CD4-positive, CD25-positive, alpha-beta regulatory T cell (primary cell): ENCODE results near the gene CD247. TPM values are rescaled to one million over a fixed set of nuclear protein-coding genes. Genes with fewer than 3 reads are reported as not detected.
A peak's percentile ranks its signal among the peaks of the same experiment; 100 is the strongest.

Experiments used
- ATAC-seq, 2 donors: fragments of 150-1000 bp; cut with Tn5 transposase; one replicate each; pipeline ENCODE4 v1.10.0; 2021; ENCODE audit warnings: low read depth in 2 of 2, moderate number of reproducible peaks in 2 of 2, moderate library complexity in 1 of 2
- DNase-seq, 3 donors: peaks; one replicate each; pipeline versions ENCODE4 v3.0.0 to v3.0.0-alpha.2; 2012 to 2022; ENCODE audit warnings: mixed read lengths in 1 of 3
- H3K27ac ChIP-seq: one replicate; pipeline ENCODE4 v1.7.0; 2013; ENCODE audit warnings: mild to moderate bottlenecking, low read length; ENCODE audit not compliant: insufficient read depth, poor library complexity, severe bottlenecking
- H3K27me3 ChIP-seq: one replicate; pipeline ENCODE4 v1.7.0; 2013; ENCODE audit warnings: low read length; ENCODE audit not compliant: control insufficient read depth, insufficient read depth
- H3K36me3 ChIP-seq: one replicate; pipeline ENCODE4 v1.7.0; 2013; ENCODE audit warnings: mild to moderate bottlenecking, low read length, moderate library complexity; ENCODE audit not compliant: control insufficient read depth, insufficient read depth
- H3K4me1 ChIP-seq: 2 replicates; pipeline ENCODE4 v1.7.0; 2013; ENCODE audit warnings: mild to moderate bottlenecking, low read length; ENCODE audit not compliant: insufficient read depth, control insufficient read depth, poor library complexity, severe bottlenecking
- H3K4me3 ChIP-seq: one replicate; pipeline ENCODE4 v1.7.0; 2013; ENCODE audit warnings: low read depth, mild to moderate bottlenecking, low read length, moderate library complexity
- H3K9me3 ChIP-seq, 2 experiments: 1 replicate in 1 of 2; 2 replicates in 1 of 2; pipeline ENCODE4 v1.7.0; 2013; ENCODE audit warnings: low read length in 2 of 2, mild to moderate bottlenecking in 1 of 2, moderate library complexity in 1 of 2; ENCODE audit not compliant: control insufficient read depth in 2 of 2
- H3K27ac Mint-ChIP-seq, 3 donors: one replicate each; pipeline ENCODE4 v1.8.0; 2020 to 2022; ENCODE audit warnings: mild to moderate bottlenecking in 3 of 3, mixed read lengths in 3 of 3, moderate library complexity in 2 of 3
- H3K27me3 Mint-ChIP-seq: one replicate; pipeline ENCODE4 v1.8.0; 2022; ENCODE audit warnings: mild to moderate bottlenecking, mixed read lengths
- H3K36me3 Mint-ChIP-seq: one replicate; pipeline ENCODE4 v1.8.0; 2020; ENCODE audit warnings: mixed read lengths
- H3K4me1 Mint-ChIP-seq, 4 donors: one replicate each; pipeline ENCODE4 v1.8.0; 2020 to 2022; ENCODE audit warnings: mixed read lengths in 4 of 4, mild to moderate bottlenecking in 1 of 4
- H3K4me3 Mint-ChIP-seq, 4 donors: one replicate each; pipeline ENCODE4 v1.8.0; 2020 to 2022; ENCODE audit warnings: mild to moderate bottlenecking in 4 of 4, mixed read lengths in 4 of 4, moderate library complexity in 3 of 4
- H3K9me3 Mint-ChIP-seq, 7 donors: one replicate each; pipeline ENCODE4 v1.8.0; 2020 to 2022; ENCODE audit warnings: mixed read lengths in 7 of 7, mild to moderate bottlenecking in 3 of 7, moderate library complexity in 2 of 7
- polyA plus RNA-seq, 4 donors: library from polyadenylated mRNA; unstranded; fragments of 300-500 nt; fragmentation: Illumina TruSeq; gene quantifications; one replicate each; pipeline ENCODE4 v1.2.3, GENCODE V29; 2021
- total RNA-seq: library from RNA; stranded (reverse); gene quantifications from one replicate; pipeline ENCODE4 v1.2.3, GENCODE V29; 2022

The CD247 gene
- total and polyA plus RNA-seq, 5 donors from 2014 or later = 410 to 718 (median 424) TPM

- no peaks in the 10 kb centered on the region for H3K9me3 Mint-ChIP-seq
- Histone ChIP-seq H3K36me3 (peaks cover 32% of the 10 kb centered on the region), H3K27ac (peak overlapping the region; percentile 93), H3K4me3 (peak overlapping the region; percentile 98), H3K9me3 (no peaks in the 10 kb centered on the region), H3K27me3 (no peaks in the 10 kb centered on the region), H3K4me1 (peaks cover 78% of the 10 kb centered on the region)
- ATAC-seq (no peak), DNase-seq (peak in 1 of 3 donors; percentile 60)
- H3K27me3 Mint-ChIP-seq = no peaks in the 10 kb centered on the region
- H3K36me3 Mint-ChIP-seq = peaks cover 58% of the 10 kb centered on the region
- peak overlapping the region; percentile 99 to 100 (median 99) for H3K27ac Mint-ChIP-seq
- peaks cover 20 to 65% (median 36%) of the 10 kb centered on the region in 4 donors for H3K4me1 Mint-ChIP-seq
- H3K4me3 Mint-ChIP-seq = peak overlapping the region; percentile 95 to 99 (median 98)
Measured at GRCh38 chr1:167515461-167515860, 2.9 kb downstream of the CD247 start.

- H3K36me3 Mint-ChIP-seq = peaks cover 66% of the 10 kb centered on the region
- peak overlapping the region; percentile 98 for H3K4me3 ChIP-seq
Measured at GRCh38 chr1:167514288-167514687, 4.0 kb downstream of the CD247 start.

GRCh38 chr1:167512046-167512654 is 6.2 kb downstream of the CD247 start:
- Mint-ChIP-seq H3K36me3 (peaks cover 69% of the 10 kb centered on the region), H3K4me1 (peaks cover 26 to 84% (median 50%) of the 10 kb centered on the region in 4 donors), H3K4me3 (peak overlapping the region; percentile 79 to 98 (median 90)), H3K27me3 (no peaks in the 10 kb centered on the region), H3K27ac (peak overlapping the region; percentile 57 to 91 (median 91)), H3K9me3 (no peaks in the 10 kb centered on the region)
- H3K4me1 ChIP-seq = peaks cover 96% of the 10 kb centered on the region
- ATAC-seq (no peak), DNase-seq (no peak)
- peak overlapping the region; percentile 70 for H3K27ac ChIP-seq
- H3K36me3 ChIP-seq = peaks cover 52% of the 10 kb centered on the region
- H3K27me3 ChIP-seq = no peaks in the 10 kb centered on the region
- no peaks in the 10 kb centered on the region for H3K9me3 ChIP-seq
- H3K4me3 ChIP-seq = peak overlapping the region; percentile 98

More at GRCh38 chr1:167514288-167514687, 4.0 kb downstream of the CD247 start:
- H3K27me3 Mint-ChIP-seq = no peaks in the 10 kb centered on the region
- peaks cover 89% of the 10 kb centered on the region for H3K4me1 ChIP-seq
- H3K4me1 Mint-ChIP-seq = peaks cover 30 to 68% (median 40%) of the 10 kb centered on the region in 4 donors
- H3K36me3 ChIP-seq = peaks cover 38% of the 10 kb centered on the region
- peak in 1 of 2 donors; percentile 23 for ATAC-seq
- peak in 2 of 3 donors; percentile 40 to 79 for DNase-seq
- no peaks in the 10 kb centered on the region for H3K27me3 ChIP-seq
- H3K9me3 Mint-ChIP-seq = no peaks in the 10 kb centered on the region
- peak overlapping the region; percentile 93 for H3K27ac ChIP-seq
- H3K9me3 ChIP-seq = no peaks in the 10 kb centered on the region
- H3K4me3 Mint-ChIP-seq = peak overlapping the region; percentile 95 to 99 (median 98)
- peak overlapping the region; percentile 99 to 100 (median 99) for H3K27ac Mint-ChIP-seq

DNA sequence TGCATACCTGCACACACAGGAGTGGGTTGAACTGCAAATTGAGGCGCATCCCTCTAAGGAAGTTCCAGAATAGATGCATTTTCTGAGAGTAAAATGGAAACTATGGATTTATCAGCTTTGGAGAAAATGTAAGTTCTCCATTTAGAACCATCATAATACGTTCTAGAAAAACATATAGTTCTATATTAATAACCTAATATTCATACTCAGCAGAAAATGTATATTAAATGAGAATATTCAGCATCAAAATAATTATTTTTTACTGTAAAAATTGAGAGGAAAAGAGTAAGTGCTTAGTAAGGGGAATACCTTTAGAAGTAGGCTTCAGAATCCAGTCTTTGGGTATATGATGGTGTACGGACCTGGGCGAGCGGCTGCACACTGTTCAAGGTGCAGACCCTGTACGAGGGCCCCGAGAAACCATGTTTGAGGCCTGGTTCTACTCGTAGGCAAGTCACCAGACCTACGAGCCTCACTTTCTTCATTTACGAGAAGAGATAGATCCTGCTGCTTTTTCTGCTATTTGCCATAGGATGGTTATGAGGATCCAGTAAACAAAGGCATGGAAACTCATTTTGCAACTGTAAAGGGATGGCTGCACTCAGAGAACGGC is 6.8 kb downstream of the CD247 start:
- H3K27ac ChIP-seq = peak overlapping the region; percentile 70
- no peaks in the 10 kb centered on the region for H3K27me3 ChIP-seq
- Mint-ChIP-seq H3K9me3 (no peaks in the 10 kb centered on the region), H3K4me3 (peak overlapping the region; percentile 79 to 98 (median 90)), H3K4me1 (peaks cover 26 to 89% (median 54%) of the 10 kb centered on the region in 4 donors), H3K27me3 (no peaks in the 10 kb centered on the region), H3K27ac (peak overlapping the region; percentile 57 to 92 (median 91)), H3K36me3 (peaks cover 64% of the 10 kb centered on the region)
- DNase-seq (no peak), ATAC-seq (no peak)
- peak overlapping the region; percentile 98 for H3K4me3 ChIP-seq
- H3K9me3 ChIP-seq = no peaks in the 10 kb centered on the region
- peaks cover 50% of the 10 kb centered on the region for H3K36me3 ChIP-seq
- peaks cover 96% of the 10 kb centered on the region for H3K4me1 ChIP-seq

DNA sequence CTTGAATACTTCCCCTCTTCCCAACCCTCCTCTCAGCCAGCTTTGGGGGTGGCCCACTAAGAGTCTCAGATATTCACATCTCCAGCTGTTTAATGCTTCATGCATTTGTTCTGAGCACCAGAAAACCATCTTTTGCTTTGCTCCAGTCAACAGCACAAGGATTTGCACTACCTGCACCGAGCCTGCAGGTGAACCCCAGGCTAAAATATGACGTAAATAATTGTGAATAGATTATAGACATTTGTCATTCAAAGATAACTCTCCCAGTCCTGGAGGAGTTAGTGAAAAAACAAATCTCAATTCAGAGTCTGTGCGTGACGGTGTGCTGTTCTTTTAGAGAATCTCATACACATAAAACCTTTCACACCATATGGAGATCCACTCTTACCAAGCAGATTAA is 7.4 kb downstream of the CD247 start:
- Histone ChIP-seq H3K4me3 (peak overlapping the region; percentile 98), H3K4me1 (peaks cover 95% of the 10 kb centered on the region), H3K36me3 (peaks cover 53% of the 10 kb centered on the region), H3K9me3 (no peaks in the 10 kb centered on the region), H3K27ac (peak overlapping the region; percentile 70), H3K27me3 (no peaks in the 10 kb centered on the region)
- Mint-ChIP-seq H3K27me3 (no peaks in the 10 kb centered on the region), H3K36me3 (peaks cover 58% of the 10 kb centered on the region), H3K27ac (peak overlapping the region; percentile 57 to 92 (median 80)), H3K4me1 (peaks cover 26 to 91% (median 58%) of the 10 kb centered on the region in 4 donors), H3K9me3 (no peaks in the 10 kb centered on the region), H3K4me3 (peak overlapping the region; percentile 79 to 98 (median 90))
- DNase-seq = no peak
- ATAC-seq = no peak

DNA sequence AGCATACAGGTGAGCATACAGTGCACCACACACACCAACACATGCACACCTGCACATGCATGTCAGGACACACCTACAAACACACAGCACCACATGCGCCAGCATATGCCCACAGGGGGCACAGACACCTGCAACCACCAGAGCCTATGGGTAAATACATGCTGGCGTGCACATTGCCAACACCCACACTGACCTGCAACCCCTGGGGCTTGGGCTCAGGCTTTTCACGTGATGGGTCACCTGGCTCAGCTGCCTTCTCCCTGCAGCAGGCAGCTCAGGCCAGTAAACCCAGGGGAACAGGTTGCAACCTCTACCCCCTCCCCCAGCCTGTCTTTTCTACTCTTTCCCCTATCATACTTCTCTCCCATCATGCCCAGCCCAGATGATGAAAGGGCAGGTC is 8.1 kb downstream of the CD247 start:
- Mint-ChIP-seq H3K27me3 (no peaks in the 10 kb centered on the region), H3K36me3 (peaks cover 54% of the 10 kb centered on the region), H3K9me3 (no peaks in the 10 kb centered on the region), H3K4me3 (peak overlapping the region; percentile 79 to 98 (median 90)), H3K4me1 (peaks cover 27 to 91% (median 63%) of the 10 kb centered on the region in 4 donors), H3K27ac (peak overlapping the region; percentile 57 to 92 (median 80))
- Histone ChIP-seq H3K4me1 (peaks cover 95% of the 10 kb centered on the region), H3K27ac (peak overlapping the region; percentile 70), H3K9me3 (no peaks in the 10 kb centered on the region), H3K36me3 (peaks cover 52% of the 10 kb centered on the region), H3K27me3 (no peaks in the 10 kb centered on the region), H3K4me3 (peak overlapping the region; percentile 98)
- ATAC-seq (peak; percentile 30 to 32), DNase-seq (no peak)

- Histone ChIP-seq H3K27ac (peak overlapping the region; percentile 70), H3K4me1 (peaks cover 96% of the 10 kb centered on the region), H3K27me3 (no peaks in the 10 kb centered on the region), H3K36me3 (peaks cover 53% of the 10 kb centered on the region), H3K4me3 (peak overlapping the region; percentile 98), H3K9me3 (no peaks in the 10 kb centered on the region)
- Mint-ChIP-seq H3K27ac (peak overlapping the region; percentile 57 to 80 (median 61)), H3K4me1 (peaks cover 33 to 93% (median 69%) of the 10 kb centered on the region in 4 donors), H3K27me3 (no peaks in the 10 kb centered on the region), H3K36me3 (peaks cover 57% of the 10 kb centered on the region), H3K9me3 (no peaks in the 10 kb centered on the region), H3K4me3 (peak overlapping the region; percentile 79 to 98 (median 90))
- no peak for ATAC-seq
- no peak for DNase-seq
Measured at GRCh38 chr1:167509587-167509986, 8.7 kb downstream of the CD247 start.
